HG03135 (cell line): ENCODE results near the gene TRAF3IP3.

ENCODE experiments used
- ATAC-seq: cut with Tn5 transposase; IDR thresholded peaks from one replicate; pipeline ENCODE4 v1.9.1; 2021; ENCODE audit warnings: mild to moderate bottlenecking, moderate library complexity; ENCODE audit not compliant: unreplicated experiment

TRAF3IP3 gene, protein sequence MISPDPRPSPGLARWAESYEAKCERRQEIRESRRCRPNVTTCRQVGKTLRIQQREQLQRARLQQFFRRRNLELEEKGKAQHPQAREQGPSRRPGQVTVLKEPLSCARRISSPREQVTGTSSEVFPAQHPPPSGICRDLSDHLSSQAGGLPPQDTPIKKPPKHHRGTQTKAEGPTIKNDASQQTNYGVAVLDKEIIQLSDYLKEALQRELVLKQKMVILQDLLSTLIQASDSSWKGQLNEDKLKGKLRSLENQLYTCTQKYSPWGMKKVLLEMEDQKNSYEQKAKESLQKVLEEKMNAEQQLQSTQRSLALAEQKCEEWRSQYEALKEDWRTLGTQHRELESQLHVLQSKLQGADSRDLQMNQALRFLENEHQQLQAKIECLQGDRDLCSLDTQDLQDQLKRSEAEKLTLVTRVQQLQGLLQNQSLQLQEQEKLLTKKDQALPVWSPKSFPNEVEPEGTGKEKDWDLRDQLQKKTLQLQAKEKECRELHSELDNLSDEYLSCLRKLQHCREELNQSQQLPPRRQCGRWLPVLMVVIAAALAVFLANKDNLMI

DNA sequence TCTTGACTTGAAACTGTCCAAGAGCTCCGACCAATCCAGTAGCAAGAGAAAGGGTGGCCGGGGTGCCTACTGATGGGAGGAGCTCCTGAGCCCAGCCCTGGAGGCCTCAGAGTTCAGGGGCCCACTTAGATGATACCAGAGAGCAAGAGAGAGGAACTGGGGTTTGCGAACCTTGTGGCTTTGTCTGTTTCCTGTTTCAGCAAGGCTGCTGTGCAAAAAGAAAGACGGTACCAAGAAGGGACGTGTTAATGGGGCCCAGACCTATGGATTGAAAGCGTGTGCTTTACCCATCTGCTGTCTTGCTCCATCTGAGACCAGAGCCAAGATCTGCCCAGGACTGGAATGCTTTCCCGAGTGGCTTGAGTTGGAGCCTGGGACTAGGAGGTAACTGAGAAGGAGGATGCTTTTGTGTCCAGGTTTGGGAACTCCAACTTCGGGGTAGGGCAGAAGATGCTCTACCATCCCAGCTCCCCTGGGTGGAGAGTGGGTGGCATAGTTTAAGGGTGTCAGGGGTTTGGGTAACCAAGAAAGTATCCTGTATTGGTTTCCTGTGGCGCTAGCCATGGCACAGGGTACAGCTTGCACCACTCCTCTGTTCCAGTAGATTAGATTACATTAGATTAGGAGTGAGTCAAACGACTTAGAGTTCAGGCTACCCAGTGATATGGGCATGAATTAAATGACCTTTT is at the start of gene TRAF3IP3:
Gene TRAF3IP3 (plus strand): TSS at position 128 of the 689 bp plus-strand sequence. CDS start 3,987 bp downstream, outside the sequence.
- peak; percentile 75 for ATAC-seq

GRCh38 chr1:209706622-209707021 is 49.2 kb upstream of the TRAF3IP3 start:
- no peak for ATAC-seq

DNA sequence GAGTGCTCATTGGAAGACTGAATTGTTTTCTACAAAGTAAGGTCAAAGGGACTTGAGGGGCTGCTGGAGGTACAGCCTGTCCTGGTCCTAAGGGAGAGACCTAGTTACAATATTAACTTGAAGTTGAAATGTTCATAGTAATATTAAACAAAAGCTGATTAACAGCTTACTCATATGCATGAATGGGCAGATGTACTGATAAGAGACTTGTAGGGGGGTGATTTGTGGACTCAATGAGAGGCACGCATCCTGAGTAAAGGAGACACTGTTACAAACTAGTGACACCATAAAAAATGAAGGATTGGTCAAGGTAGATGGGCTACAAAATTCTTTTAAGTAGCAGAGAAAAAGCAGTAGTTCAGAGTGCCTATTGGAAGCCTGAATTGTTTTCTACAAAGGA is 48.5 kb upstream of the TRAF3IP3 start:
- ATAC-seq: no peak

DNA sequence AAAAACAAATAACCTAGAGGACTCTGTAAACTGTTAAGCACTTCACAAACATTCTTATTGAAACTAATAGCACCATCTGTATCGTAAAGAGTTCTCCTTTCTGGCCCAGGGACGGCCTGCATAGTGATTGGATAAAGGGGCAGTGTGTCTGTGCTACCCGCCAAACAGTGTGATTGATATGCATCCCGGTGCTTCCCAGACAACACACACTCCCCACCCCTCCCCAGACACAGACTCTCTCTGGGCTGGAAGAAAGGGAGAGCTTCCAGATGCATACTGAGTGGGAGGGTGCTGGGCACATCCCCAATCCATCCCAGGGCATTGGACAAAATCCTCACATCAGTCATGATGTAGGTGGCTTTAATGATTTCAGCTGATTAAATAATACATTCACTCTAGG is 47.6 kb upstream of the TRAF3IP3 start:
- ATAC-seq: no peak

DNA sequence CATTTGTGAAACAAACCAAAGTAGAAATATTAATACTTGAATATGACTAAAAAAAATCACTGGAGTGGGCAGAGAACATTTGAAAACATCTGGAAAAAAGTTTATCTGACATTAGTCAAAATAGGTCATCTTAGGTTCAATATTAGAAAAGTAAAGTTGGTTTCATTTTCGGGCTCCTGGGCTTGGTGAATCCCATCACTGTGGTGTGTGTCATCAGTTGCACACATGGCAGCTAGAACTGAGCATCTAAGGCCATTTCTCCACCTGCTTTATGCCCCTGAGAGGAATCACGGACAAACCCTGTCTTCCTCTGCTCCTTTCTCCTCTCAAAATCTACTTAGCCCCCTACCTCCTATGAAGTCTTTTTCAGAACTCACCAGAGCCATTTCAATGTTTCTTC is 45.8 kb upstream of the TRAF3IP3 start:
- no peak for ATAC-seq

GRCh38 chr1:209710847-209711246 is 45.0 kb upstream of the TRAF3IP3 start:
- no peak for ATAC-seq

- ATAC-seq: no peak
Measured at GRCh38 chr1:209714338-209714737, 41.5 kb upstream of the TRAF3IP3 start.

GRCh38 chr1:209715314-209715713 is 40.5 kb upstream of the TRAF3IP3 start:
- ATAC-seq: no peak

DNA sequence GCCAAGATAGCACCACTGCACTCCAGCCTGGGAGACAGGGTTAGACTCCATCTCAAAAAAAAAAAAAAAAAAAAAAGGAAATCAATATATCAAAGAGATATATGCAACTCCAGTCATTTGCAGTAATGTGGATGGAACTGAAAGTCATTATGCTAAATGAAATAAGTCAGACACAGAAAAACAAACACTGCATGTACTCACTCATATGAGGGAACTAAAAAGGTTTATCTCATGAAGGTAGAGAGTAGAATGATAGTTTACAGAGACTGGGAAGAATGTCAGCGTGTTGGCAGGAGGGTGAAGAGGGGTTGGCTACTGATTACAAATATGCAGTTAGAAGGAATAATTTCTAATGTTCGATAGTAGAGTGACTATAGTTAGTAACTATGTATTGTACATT is 38.0 kb upstream of the TRAF3IP3 start:
- ATAC-seq: no peak

GRCh38 chr1:209720326-209720725 is 35.5 kb upstream of the TRAF3IP3 start:
- ATAC-seq: no peak

- no peak for ATAC-seq
Measured at GRCh38 chr1:209720826-209721225, 35.0 kb upstream of the TRAF3IP3 start.

GRCh38 chr1:209721323-209721722 is 34.5 kb upstream of the TRAF3IP3 start:
- ATAC-seq: no peak

GRCh38 chr1:209723265-209723664 is 32.6 kb upstream of the TRAF3IP3 start:
- ATAC-seq: no peak

DNA sequence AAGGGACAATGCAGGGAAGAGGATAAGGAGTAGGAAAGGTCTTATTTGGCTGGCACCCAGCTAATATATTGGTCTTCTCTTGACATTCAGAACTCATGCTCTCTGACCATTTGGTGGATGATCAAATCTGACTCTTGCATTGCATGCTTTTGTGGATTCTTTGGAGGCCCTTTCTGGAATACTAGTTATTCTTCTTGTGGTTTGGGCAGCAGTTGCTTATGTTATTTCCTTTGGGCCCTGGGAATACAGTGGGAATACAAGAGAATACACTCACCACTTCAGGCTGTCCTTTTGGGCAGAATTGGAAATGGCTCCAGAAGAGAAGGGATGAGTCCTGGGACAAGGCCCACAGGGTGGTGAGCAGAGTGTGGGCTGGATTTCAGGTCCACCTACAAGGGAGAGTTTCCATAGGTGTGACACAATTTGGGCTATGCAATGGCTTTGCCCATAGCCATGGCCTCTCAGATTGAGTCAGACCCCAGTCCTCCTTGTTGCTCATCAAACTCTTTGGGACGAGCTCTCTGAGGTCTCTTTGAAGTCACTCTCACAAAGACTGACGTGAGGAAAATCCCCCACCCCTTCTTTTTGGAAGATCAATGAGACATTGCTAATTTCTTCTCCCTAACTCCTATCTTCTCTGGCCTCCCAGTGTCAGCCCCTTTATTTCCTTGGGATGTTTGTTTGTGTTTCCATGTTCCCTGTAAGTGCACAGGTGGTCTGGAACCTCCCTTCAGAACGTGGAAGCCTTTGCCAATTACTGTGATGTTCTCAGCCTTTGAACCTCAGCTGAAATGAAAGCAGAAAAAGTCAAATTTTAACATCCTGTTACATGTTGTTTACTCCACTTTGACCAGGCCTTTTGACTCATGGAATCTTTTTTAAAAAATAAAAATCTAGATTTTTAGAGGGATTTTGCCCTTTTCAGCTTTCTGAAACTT is 31.8 kb upstream of the TRAF3IP3 start:
- ATAC-seq: no peak

GRCh38 chr1:209727286-209727685 is 28.6 kb upstream of the TRAF3IP3 start:
- ATAC-seq: no peak

- no peak for ATAC-seq
Measured at GRCh38 chr1:209727785-209728184, 28.1 kb upstream of the TRAF3IP3 start.

DNA sequence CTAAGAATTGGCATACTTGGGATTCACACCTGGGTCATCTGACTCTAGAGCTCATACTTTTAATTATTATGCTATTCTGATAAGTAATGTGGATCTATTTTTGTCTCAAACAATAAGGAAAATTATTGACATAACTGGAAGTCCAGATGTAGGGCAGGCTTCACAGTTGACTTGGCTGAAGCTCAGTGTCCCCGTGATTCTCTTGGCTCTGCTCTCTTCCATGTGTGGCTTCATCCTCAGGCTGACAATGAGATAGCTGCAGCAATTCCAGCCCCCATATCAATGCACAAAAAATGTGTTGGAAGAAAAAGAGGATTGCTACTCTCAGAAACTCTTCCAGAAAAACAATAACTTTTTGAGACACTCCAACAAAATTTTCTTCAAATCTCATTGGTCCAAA is 27.4 kb upstream of the TRAF3IP3 start:
- ATAC-seq: no peak

GRCh38 chr1:209729436-209729835 is 26.4 kb upstream of the TRAF3IP3 start:
- ATAC-seq: no peak

DNA sequence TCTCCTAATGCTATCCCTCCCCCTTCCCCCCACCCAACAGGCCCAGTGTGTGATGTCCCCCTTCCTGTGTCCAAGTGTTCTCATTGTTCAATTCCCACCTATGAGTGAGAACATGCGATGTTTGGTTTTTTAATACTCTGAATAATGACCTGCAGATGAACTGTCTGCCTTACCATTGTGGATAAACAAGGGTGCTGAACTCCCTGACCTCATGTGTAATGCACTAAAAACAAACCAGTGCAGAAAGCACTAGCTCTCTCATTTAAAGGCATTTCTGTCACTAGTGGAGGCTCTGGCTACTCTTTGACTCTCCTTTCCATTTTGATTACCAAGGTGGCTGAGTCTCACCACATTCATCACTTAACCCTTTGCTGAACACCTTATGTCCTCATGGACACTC is 23.1 kb upstream of the TRAF3IP3 start:
- ATAC-seq: no peak

GRCh38 chr1:209733409-209734192 is 22.3 kb upstream of the TRAF3IP3 start:
- ATAC-seq: no peak
